ENCODE results near the gene MED23. TPM values are rescaled to one million over a fixed set of nuclear protein-coding genes. Genes with fewer than 3 reads are reported as not detected.

MED23 gene
- total RNA-seq, 1 experiment from 2014 or later, result 21.3 TPM

DNA sequence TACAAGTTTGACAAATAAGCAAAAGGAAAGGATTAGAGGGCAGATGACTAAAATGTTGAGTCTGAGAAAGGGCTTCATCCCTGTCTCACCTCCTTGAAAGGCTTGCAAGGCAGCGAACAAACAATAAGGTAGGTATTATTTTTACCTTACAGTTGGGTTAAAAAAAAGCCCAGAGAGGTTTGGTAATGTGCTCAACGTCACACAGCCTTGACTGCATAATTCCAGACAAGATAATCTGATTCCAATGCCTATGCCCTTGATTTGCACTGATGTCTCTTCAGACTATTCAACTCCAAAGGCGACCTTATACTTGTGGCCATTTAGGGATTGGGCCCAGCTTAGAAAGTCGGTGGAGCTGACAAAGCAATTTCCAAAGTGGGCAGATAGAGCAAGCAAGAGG is 53.4 kb downstream of the MED23 start:
- ChIA-PET CTCF (no interaction called here), POLR2A (ENCODE audit: unreplicated experiment) (no interaction called here)
- Histone ChIP-seq H3K9me3 (ENCODE audit: insufficient read depth, low read depth) (no peaks in the 10 kb centered on the region), H3K4me2 (no peak overlapping the region), H3K36me3 (ENCODE audit: low read depth) (no peaks in the 10 kb centered on the region), H4K20me1 (ENCODE audit: insufficient read depth) (no peaks in the 10 kb centered on the region), H3K27me3 (ENCODE audit: insufficient read depth, low read depth) (no peaks in the 10 kb centered on the region), H3K4me3 (no peak overlapping the region), H3K79me2 (ENCODE audit: low read depth) (no peaks in the 10 kb centered on the region), H3K4me1 (replicated peaks; ENCODE audit: insufficient read depth) (no peaks in the 10 kb centered on the region), H3K9me2 (ENCODE audit: insufficient read depth) (no peaks in the 10 kb centered on the region), H3F3A (ENCODE audit: insufficient read depth, low read depth) (no peaks in the 10 kb centered on the region), H2AFZ (no peak overlapping the region), H3K27ac (no peak overlapping the region)
- intact Hi-C loops (cut with micrococcal nuclease; ENCODE audit: unreplicated experiment), result no loop called here
- no TSS peak for BruUV-seq (replicated peaks)
- no peak for DNase-seq
- TF ChIP-seq CTCF (conservative IDR thresholded peaks at IDR 0.05) (no peak), EZH2 (IDR thresholded peaks at IDR 0.05; ENCODE audit: low read depth) (no peak)

- H3K4me3 ChIP-seq, result no peak overlapping the region
- ChIA-PET POLR2A (ENCODE audit: unreplicated experiment) (no interaction called here), CTCF (no interaction called here)
- no peak overlapping the region for H2AFZ ChIP-seq
- no peak overlapping the region for H3K27ac ChIP-seq
- H3K9me3 ChIP-seq (ENCODE audit: insufficient read depth, low read depth), result no peaks in the 10 kb centered on the region
- no peak overlapping the region for H3K4me2 ChIP-seq
- intact Hi-C loops (cut with micrococcal nuclease; ENCODE audit: unreplicated experiment), result no loop called here
- no peak for DNase-seq
- H3K27me3 ChIP-seq (ENCODE audit: insufficient read depth, low read depth), result no peaks in the 10 kb centered on the region
- no peaks in the 10 kb centered on the region for H3K4me1 ChIP-seq (replicated peaks; ENCODE audit: insufficient read depth)
- H3K36me3 ChIP-seq (ENCODE audit: low read depth), result no peaks in the 10 kb centered on the region
- no peaks in the 10 kb centered on the region for H3K9me2 ChIP-seq (ENCODE audit: insufficient read depth)
- no TSS peak for BruUV-seq (replicated peaks)
- no peaks in the 10 kb centered on the region for H3F3A ChIP-seq (ENCODE audit: insufficient read depth, low read depth)
- H4K20me1 ChIP-seq (ENCODE audit: insufficient read depth), result no peaks in the 10 kb centered on the region
- H3K79me2 ChIP-seq (ENCODE audit: low read depth), result no peaks in the 10 kb centered on the region
- TF ChIP-seq CTCF (conservative IDR thresholded peaks at IDR 0.05) (no peak), EZH2 (IDR thresholded peaks at IDR 0.05; ENCODE audit: low read depth) (no peak)
Measured at GRCh38 chr6:131574133-131574532, 53.9 kb downstream of the MED23 start.

DNA sequence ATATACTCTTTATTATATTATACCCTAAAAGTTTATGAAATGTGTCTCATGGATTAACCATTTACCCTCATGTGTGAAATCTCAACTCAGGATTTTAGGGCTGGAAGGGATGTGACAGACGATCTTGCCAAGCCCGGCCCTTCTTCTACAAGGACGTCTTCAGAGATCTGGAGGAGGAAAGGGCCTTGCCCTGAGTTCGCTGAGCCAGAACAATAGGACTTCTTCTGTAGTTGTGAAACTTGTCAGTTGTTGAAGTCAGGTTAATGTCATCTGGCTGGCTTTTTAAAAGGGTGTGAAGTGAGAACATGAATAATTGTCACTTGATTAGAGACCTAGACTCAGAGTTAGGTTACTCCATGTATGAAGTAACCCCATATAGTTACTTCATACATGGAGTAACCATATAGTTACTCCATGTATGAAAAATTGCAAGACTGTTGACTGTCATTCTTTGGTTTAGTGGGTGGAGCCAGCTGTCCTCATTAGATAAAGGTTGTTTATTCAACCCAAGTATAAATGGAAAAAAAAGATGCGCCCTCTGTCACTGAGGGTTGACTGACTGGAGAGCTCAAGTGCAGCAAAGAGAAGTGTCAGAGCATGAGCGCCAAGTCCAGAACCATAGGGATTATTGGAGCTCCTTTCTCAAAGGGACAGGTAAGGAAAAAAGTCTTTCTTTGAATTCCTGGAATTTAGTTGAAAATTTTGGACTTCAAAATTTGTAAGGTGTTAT is 55.2 kb downstream of the MED23 start, which contains the start of gene ARG1:
Gene ARG1, plus strand, starts transcription at position 541 of the 730 bp plus-strand sequence. Its CDS starts 57 bp downstream, at position 598.
- H3K79me2 ChIP-seq (ENCODE audit: low read depth), result no peaks in the 10 kb centered on the region
- TF ChIP-seq EZH2 (IDR thresholded peaks at IDR 0.05; ENCODE audit: low read depth), result no peak
- TF ChIP-seq CTCF (conservative IDR thresholded peaks at IDR 0.05), result no peak
- DNase-seq, result no peak
- BruUV-seq (replicated peaks), result no TSS peak
- ChIA-PET POLR2A (ENCODE audit: unreplicated experiment) (no interaction called here), CTCF (no interaction called here)
- H3K4me2 ChIP-seq, result no peak within 1 kb of the TSS
- H2AFZ ChIP-seq, result no peak within 1 kb of the TSS
- H3K9me2 ChIP-seq (ENCODE audit: insufficient read depth), result no peaks in the 10 kb centered on the region
- intact Hi-C loops (cut with micrococcal nuclease; ENCODE audit: unreplicated experiment), result no loop called here
- no peaks in the 10 kb centered on the region for H4K20me1 ChIP-seq (ENCODE audit: insufficient read depth)
- no peak within 1 kb of the TSS for H3K27ac ChIP-seq
- no peaks in the 10 kb centered on the region for H3K27me3 ChIP-seq (ENCODE audit: insufficient read depth, low read depth)
- H3K4me1 ChIP-seq (replicated peaks; ENCODE audit: insufficient read depth), result no peaks in the 10 kb centered on the region
- H3K4me3 ChIP-seq, result no peak within 1 kb of the TSS
- no peaks in the 10 kb centered on the region for H3K36me3 ChIP-seq (ENCODE audit: low read depth)
- no peaks in the 10 kb centered on the region for H3K9me3 ChIP-seq (ENCODE audit: insufficient read depth, low read depth)
- no peaks in the 10 kb centered on the region for H3F3A ChIP-seq (ENCODE audit: insufficient read depth, low read depth)

Measured in PC-9 (cell line).